CD4-positive, alpha-beta T cell (primary cell): Measurements from ENCODE around the gene TBX1. TPM values are rescaled to one million over a fixed set of nuclear protein-coding genes. Genes with fewer than 3 reads are reported as not detected.
A peak's percentile ranks its signal among the peaks of the same experiment; 100 is the strongest.

Source experiments
- ATAC-seq: fragments of 200-7000 bp; cut with Tn5 transposase; one replicate; pipeline ENCODE4 v1.10.0; 2022; ENCODE audit warnings: mild to moderate bottlenecking; ENCODE audit not compliant: poor library complexity
- CTCF ChIA-PET: fragments of 350-600 bp; sonication (Branson Sonifier 250); formaldehyde crosslinking; loops from one replicate; lab custom pipeline; 2021; ENCODE audit warnings: antibody characterized with exemption, inconsistent platforms; lab: Charles Lee
- POLR2A ChIA-PET: fragments of 350-600 bp; sonication (Branson Sonifier 250); formaldehyde crosslinking; loops from one replicate; lab custom pipeline; 2021; ENCODE audit warnings: antibody characterized with exemption, inconsistent platforms; lab: Charles Lee
- DNase-seq, 14 experiments: peaks; one replicate each; pipeline ENCODE4 v3.0.0-alpha.2; 2013 to 2020; ENCODE audit warnings: mixed read lengths in 2 of 14
- H3K27ac ChIP-seq, 2 donors: one replicate each; pipeline versions ENCODE4 v1.5.1 to v1.7.0; 2013; ENCODE audit warnings: low read length in 2 of 2, low read depth in 1 of 2, mild to moderate bottlenecking in 1 of 2
- H3K27me3 ChIP-seq, 2 experiments: 1 replicate in 1 of 2; 2 replicates in 1 of 2; pipeline versions ENCODE4 v1.6.1 to v1.7.0; 2013; ENCODE audit warnings: low read length in 2 of 2, control low read depth in 1 of 2, mild to moderate bottlenecking in 1 of 2, moderate library complexity in 1 of 2; ENCODE audit not compliant: insufficient read depth in 2 of 2, control insufficient read depth in 1 of 2
- H3K36me3 ChIP-seq: one replicate; pipeline ENCODE4 v1.6.1; 2013; ENCODE audit warnings: low read length, control low read depth; ENCODE audit not compliant: insufficient read depth
- H3K4me1 ChIP-seq: one replicate; pipeline ENCODE4 v1.6.1; 2013; ENCODE audit warnings: low read length, control low read depth; ENCODE audit not compliant: insufficient read depth
- H3K4me3 ChIP-seq: one replicate; pipeline ENCODE4 v1.5.1; 2013; ENCODE audit warnings: mild to moderate bottlenecking, low read length, moderate library complexity
- H3K9me3 ChIP-seq, 2 experiments: 1 replicate in 1 of 2; 2 replicates in 1 of 2; pipeline versions ENCODE4 v1.6.1 to v1.7.0; 2013; ENCODE audit warnings: low read length in 2 of 2, mild to moderate bottlenecking in 2 of 2, control low read depth in 1 of 2, moderate library complexity in 1 of 2; ENCODE audit not compliant: control insufficient read depth in 1 of 2, insufficient read depth in 1 of 2
- H3K27ac Mint-ChIP-seq: one replicate; pipeline ENCODE4 v1.8.0; 2020; ENCODE audit warnings: mixed read lengths
- H3K27me3 Mint-ChIP-seq: one replicate; pipeline ENCODE4 v1.8.0; 2021; ENCODE audit warnings: mixed read lengths
- H3K36me3 Mint-ChIP-seq: one replicate; pipeline ENCODE4 v1.8.0; 2021; ENCODE audit warnings: low read depth, mixed read lengths
- H3K4me1 Mint-ChIP-seq: one replicate; pipeline ENCODE4 v1.8.0; 2021; ENCODE audit warnings: low read depth, mixed read lengths
- H3K4me3 Mint-ChIP-seq: one replicate; pipeline ENCODE4 v1.8.0; 2020; ENCODE audit warnings: mild to moderate bottlenecking, mixed read lengths
- H3K9me3 Mint-ChIP-seq: one replicate; pipeline ENCODE4 v1.8.0; 2020; ENCODE audit warnings: mixed read lengths
- CTCF ChIP-seq: fragments of 200-600 bp; IDR thresholded peaks from one replicate; pipeline ENCODE4 v1.8.0; 2022; ENCODE audit warnings: antibody characterized with exemption, mild to moderate bottlenecking
- intact Hi-C, 2 experiments: fragments of 100-400 bp; cut with DNase I in 1 of 2; cut with micrococcal nuclease in 1 of 2; formaldehyde crosslinking; loops; one replicate each; pipeline versions ENCODE4 v1.15.1 to v1.9.0; 2023 to 2025; cut with DNase I, micrococcal nuclease
- total RNA-seq, 174 experiments: library from RNA in 2 of 174; stranded (reverse) in 2 of 174; gene quantifications; one replicate each; pipeline ENCODE4 v1.2.3 and lab custom pipeline; 2021 to 2026

The TBX1 gene
- total RNA-seq, 2 experiments from 2014 or later = not detected

GRCh38 chr22:19756288-19757128 is 4.1 kb upstream of the TBX1 start:
- Mint-ChIP-seq H3K27me3 (peaks cover 68% of the 10 kb centered on the region), H3K36me3 (no peaks in the 10 kb centered on the region), H3K9me3 (no peaks in the 10 kb centered on the region), H3K4me1 (peaks cover 33% of the 10 kb centered on the region), H3K27ac (no peak overlapping the region), H3K4me3 (peak overlapping the region; percentile 87)
- ATAC-seq (peak; percentile 85), DNase-seq (peak; percentile 59 to 87 (median 73))
- Histone ChIP-seq H3K4me3 (peak overlapping the region; percentile 40), H3K9me3 (peaks cover 0 to 24% of the 10 kb centered on the region in 2 experiments), H3K36me3 (no peaks in the 10 kb centered on the region), H3K27me3 (peaks cover 45 to 59% of the 10 kb centered on the region in 2 experiments), H3K4me1 (peaks cover 32% of the 10 kb centered on the region), H3K27ac (no peak overlapping the region)
- peak; percentile 62 for TF ChIP-seq CTCF
- ChIA-PET CTCF (interaction anchor here (0.6 to 1.5 kb wide), 7 partner anchors 26 to 749 kb away, joined by 3 to 20 read pairs (median 5); partner anchors contain the start of gene GP1BB), POLR2A (interaction anchor here (0.7 to 2.3 kb wide), 6 partner anchors 9 to 154 kb away, joined by 3 to 17 read pairs (median 4); no protein-coding TSS in a partner anchor)
- intact Hi-C loops = loop anchor here (1.0 to 5.0 kb wide), 3 partner anchors 26 to 154 kb away; no protein-coding TSS in a partner anchor

DNA sequence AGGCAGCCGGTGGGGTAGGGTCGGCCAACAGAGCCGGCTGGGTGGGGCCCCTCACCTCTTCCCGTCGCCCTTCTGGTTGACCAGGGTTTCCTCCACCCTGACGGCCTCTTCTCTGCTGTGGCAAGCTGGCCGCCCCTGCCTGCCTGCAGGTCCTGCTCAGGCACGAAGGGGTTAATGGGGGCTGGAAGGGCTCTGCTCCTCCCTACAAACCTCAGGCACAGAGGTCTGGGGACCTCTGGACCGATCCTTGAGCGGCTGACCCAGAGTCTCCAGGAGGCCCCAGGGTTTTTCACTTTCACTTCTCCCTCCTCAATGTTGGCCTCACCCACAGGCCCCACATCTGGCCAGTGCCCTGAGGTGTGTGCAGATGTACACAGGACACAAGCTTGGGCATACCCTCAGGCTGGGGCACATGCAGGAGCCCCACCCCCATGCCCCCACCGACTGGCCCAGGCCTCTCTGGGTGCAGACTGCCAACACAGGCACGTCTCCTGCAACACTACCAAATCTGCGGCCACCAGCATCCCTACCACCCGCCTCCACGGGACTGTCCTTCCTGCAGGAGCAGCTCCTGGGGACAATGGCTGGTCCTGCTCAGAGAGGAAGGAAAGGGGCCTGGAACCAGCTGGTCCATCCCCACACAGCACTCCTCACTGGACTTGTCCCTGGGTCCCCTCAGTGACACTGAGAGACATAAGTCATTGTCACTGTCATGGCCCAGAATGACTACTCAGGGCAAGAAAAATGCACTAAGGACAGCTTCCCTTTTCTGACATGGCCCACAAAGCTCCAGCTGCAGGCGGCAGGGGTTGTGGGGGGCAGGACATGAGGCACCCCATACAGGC is 3.2 kb upstream of the TBX1 start:
- H3K4me1 ChIP-seq = peaks cover 32% of the 10 kb centered on the region
- Mint-ChIP-seq H3K27me3 (peaks cover 74% of the 10 kb centered on the region), H3K27ac (no peak overlapping the region), H3K4me3 (peak overlapping the region; percentile 83), H3K4me1 (peaks cover 36% of the 10 kb centered on the region), H3K36me3 (no peaks in the 10 kb centered on the region), H3K9me3 (no peaks in the 10 kb centered on the region)
- intact Hi-C loops = loop anchor here (2.0 to 5.0 kb wide), 2 partner anchors 27 to 135 kb away; no protein-coding TSS in a partner anchor
- no peak overlapping the region for H3K27ac ChIP-seq
- ChIA-PET CTCF (interaction anchor here (1.2 to 1.5 kb wide), 3 partner anchors 27 to 153 kb away, joined by 7 to 20 read pairs (median 8); no protein-coding TSS in a partner anchor), POLR2A (interaction anchor here (1.0 to 2.3 kb wide), 4 partner anchors 12 to 153 kb away, joined by 3 to 17 read pairs (median 7); no protein-coding TSS in a partner anchor)
- TF ChIP-seq CTCF = no peak
- peaks cover 52 to 67% of the 10 kb centered on the region in 2 experiments for H3K27me3 ChIP-seq
- H3K9me3 ChIP-seq = peaks cover 0 to 24% of the 10 kb centered on the region in 2 experiments
- H3K36me3 ChIP-seq = no peaks in the 10 kb centered on the region
- ATAC-seq (no peak), DNase-seq (no peak)
- peak overlapping the region; percentile 37 for H3K4me3 ChIP-seq
